Lower leg skin (tissue), 3 donors: Measurements from ENCODE around the gene OBP2A.

Experiments used
- CTCF ChIP-seq, 3 donors: fragments of 450-650 bp; IDR thresholded peaks; one replicate each; pipeline ENCODE4 v1.5.1; 2016; ENCODE audit warnings: antibody characterized with exemption in 3 of 3, mild to moderate bottlenecking in 3 of 3, moderate library complexity in 2 of 3
- POLR2A ChIP-seq, 2 donors: fragments of 450-650 bp; IDR thresholded peaks; one replicate each; pipeline ENCODE4 v1.6.1; 2016 to 2017; ENCODE audit warnings: antibody characterized with exemption in 2 of 2, mild to moderate bottlenecking in 1 of 2, moderate library complexity in 1 of 2

DNA sequence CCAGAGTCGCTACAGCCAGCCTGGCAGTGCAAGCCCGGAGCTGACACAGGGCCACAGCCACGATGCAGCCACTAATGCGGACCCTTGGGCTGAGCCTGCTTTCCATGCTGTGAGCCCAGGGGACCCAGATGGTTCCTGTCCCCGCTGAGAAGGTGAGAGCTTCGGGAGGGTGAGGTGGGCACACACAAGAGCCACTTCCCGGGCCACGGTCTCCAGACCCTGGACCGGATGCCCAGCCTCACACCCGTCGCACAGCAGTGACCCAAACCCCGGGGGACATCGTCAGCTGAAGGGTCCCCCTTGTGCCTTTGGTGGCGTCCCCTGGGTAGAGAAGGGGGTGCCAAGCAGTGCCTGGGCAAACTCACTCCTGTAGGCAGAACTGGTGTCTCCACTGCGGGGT, 29.0 kb downstream of the OBP2A start:
- TF ChIP-seq POLR2A (IDR thresholded peaks at IDR 0.05) (no peak), CTCF (IDR thresholded peaks at IDR 0.05) (no peak)
